ENCODE results near the gene SPAG6.

The SPAG6 gene

GRCh38 chr10:22436893-22437619, 91.8 kb downstream of the SPAG6 start:
- no peaks in the 10 kb centered on the region for H3K36me3 Mint-ChIP-seq (ENCODE audit: low read depth)
- H3K9me3 Mint-ChIP-seq = no peaks in the 10 kb centered on the region
- no peak for TF ChIP-seq CTCF (IDR thresholded peaks at IDR 0.05; ENCODE audit: unreplicated experiment in 3 of 3)
- peak overlapping the region; percentile 95 to 97 (median 96) for H3K4me3 Mint-ChIP-seq
- H3K27ac Mint-ChIP-seq = peak overlapping the region; percentile 99 to 100 (median 99)
- H3K4me1 Mint-ChIP-seq = peaks cover 50% of the 10 kb centered on the region
- peaks cover 3% of the 10 kb centered on the region for H3K27me3 Mint-ChIP-seq (ENCODE audit: low read depth)

GRCh38 chr10:22437620-22438588, 92.6 kb downstream of the SPAG6 start:
- Mint-ChIP-seq H3K9me3 (no peaks in the 10 kb centered on the region), H3K4me1 (peaks cover 50% of the 10 kb centered on the region), H3K27me3 (ENCODE audit: low read depth) (peaks cover 5% of the 10 kb centered on the region), H3K4me3 (peak overlapping the region; percentile 95 to 97 (median 96)), H3K36me3 (ENCODE audit: low read depth) (no peaks in the 10 kb centered on the region), H3K27ac (peak overlapping the region; percentile 99 to 100 (median 99))
- TF ChIP-seq CTCF (IDR thresholded peaks at IDR 0.05; ENCODE audit: unreplicated experiment in 3 of 3) = no peak

- H3K27me3 Mint-ChIP-seq (ENCODE audit: low read depth) = peaks cover 5% of the 10 kb centered on the region
- peak overlapping the region; percentile 95 to 97 (median 96) for H3K4me3 Mint-ChIP-seq
- no peak for TF ChIP-seq CTCF (IDR thresholded peaks at IDR 0.05; ENCODE audit: unreplicated experiment in 3 of 3)
- H3K27ac Mint-ChIP-seq = peak overlapping the region; percentile 99 to 100 (median 99)
- no peaks in the 10 kb centered on the region for H3K9me3 Mint-ChIP-seq
- no peaks in the 10 kb centered on the region for H3K36me3 Mint-ChIP-seq (ENCODE audit: low read depth)
- peaks cover 49% of the 10 kb centered on the region for H3K4me1 Mint-ChIP-seq
These were observed 93.4 kb downstream of the SPAG6 start for GRCh38 chr10:22438711-22439110.

GRCh38 chr10:22442063-22442462, 96.8 kb downstream of the SPAG6 start:
- Mint-ChIP-seq H3K27me3 (ENCODE audit: low read depth) (peaks cover 5% of the 10 kb centered on the region), H3K36me3 (ENCODE audit: low read depth) (no peaks in the 10 kb centered on the region), H3K4me1 (peaks cover 29% of the 10 kb centered on the region), H3K27ac (no peak overlapping the region), H3K9me3 (no peaks in the 10 kb centered on the region), H3K4me3 (no peak overlapping the region)
- TF ChIP-seq CTCF (IDR thresholded peaks at IDR 0.05; ENCODE audit: unreplicated experiment in 3 of 3) = no peak

- Mint-ChIP-seq H3K9me3 (no peaks in the 10 kb centered on the region), H3K4me3 (no peak overlapping the region), H3K4me1 (peaks cover 29% of the 10 kb centered on the region), H3K36me3 (ENCODE audit: low read depth) (no peaks in the 10 kb centered on the region), H3K27ac (no peak overlapping the region), H3K27me3 (ENCODE audit: low read depth) (peaks cover 5% of the 10 kb centered on the region)
- no peak for TF ChIP-seq CTCF (IDR thresholded peaks at IDR 0.05; ENCODE audit: unreplicated experiment in 3 of 3)
These were observed 97.2 kb downstream of the SPAG6 start for GRCh38 chr10:22442468-22442867.
